ENCODE results near the gene MTAP.

MTAP gene

DNA sequence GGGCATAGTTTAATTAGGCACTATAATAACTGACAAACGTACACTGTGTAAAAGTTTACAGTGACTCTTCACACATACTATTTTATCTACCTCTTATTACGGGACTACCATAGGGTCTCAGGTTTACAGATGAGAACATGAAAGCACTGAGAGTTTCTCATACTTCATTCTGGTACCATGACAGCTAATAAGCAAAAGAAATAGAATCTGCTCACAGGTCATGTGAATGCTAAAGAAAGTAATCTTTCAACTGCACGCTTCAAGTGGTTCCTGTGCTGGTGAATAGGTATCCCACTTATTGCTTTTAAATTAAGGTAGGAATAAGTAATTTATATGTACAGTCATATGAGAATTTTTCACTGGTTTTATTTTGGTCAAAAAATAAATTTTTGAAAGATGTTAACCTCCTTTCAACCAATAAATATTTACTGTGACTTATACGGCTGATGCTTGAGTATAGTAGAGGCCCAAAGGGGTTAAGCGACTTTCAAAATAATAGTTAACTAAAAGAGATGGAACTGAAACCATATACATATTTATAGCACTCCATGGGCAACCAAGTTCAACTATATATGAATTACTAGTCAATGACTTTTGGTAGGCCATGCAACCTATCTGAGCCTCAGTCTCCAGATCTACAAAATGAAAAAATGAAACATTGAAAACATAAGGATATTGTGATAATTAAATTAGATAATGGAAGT, 183.7 kb downstream of the MTAP start:
- no peak overlapping the region for H3K27ac Mint-ChIP-seq
- H3K4me3 Mint-ChIP-seq, result no peak overlapping the region
- H3K36me3 Mint-ChIP-seq (ENCODE audit: low read depth), result no peaks in the 10 kb centered on the region
- H3K27me3 Mint-ChIP-seq (ENCODE audit: low read depth), result peaks cover 99% of the 10 kb centered on the region
- TF ChIP-seq, protein P1, sequence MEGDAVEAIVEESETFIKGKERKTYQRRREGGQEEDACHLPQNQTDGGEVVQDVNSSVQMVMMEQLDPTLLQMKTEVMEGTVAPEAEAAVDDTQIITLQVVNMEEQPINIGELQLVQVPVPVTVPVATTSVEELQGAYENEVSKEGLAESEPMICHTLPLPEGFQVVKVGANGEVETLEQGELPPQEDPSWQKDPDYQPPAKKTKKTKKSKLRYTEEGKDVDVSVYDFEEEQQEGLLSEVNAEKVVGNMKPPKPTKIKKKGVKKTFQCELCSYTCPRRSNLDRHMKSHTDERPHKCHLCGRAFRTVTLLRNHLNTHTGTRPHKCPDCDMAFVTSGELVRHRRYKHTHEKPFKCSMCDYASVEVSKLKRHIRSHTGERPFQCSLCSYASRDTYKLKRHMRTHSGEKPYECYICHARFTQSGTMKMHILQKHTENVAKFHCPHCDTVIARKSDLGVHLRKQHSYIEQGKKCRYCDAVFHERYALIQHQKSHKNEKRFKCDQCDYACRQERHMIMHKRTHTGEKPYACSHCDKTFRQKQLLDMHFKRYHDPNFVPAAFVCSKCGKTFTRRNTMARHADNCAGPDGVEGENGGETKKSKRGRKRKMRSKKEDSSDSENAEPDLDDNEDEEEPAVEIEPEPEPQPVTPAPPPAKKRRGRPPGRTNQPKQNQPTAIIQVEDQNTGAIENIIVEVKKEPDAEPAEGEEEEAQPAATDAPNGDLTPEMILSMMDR (IDR thresholded peaks at IDR 0.05; ENCODE audit: unreplicated experiment in 3 of 3), result no peak
- no peaks in the 10 kb centered on the region for H3K4me1 Mint-ChIP-seq
- H3K9me3 Mint-ChIP-seq, result no peaks in the 10 kb centered on the region
